Breast epithelium (tissue), 4 donors: Measurements from ENCODE around the gene C2CD3. TPM values are rescaled to one million over a fixed set of nuclear protein-coding genes. Genes with fewer than 3 reads are reported as not detected.

ENCODE experiments used
- DNase-seq, 2 donors: peaks; one replicate each; pipeline ENCODE4 v3.0.0-alpha.2; 2019; ENCODE audit warnings: low spot score in 2 of 2
- H3K27ac ChIP-seq, 2 donors: fragments of 200-600 bp; sonication (generic) in 1 of 2; one replicate each; pipeline ENCODE4 v1.5.1; 2016 to 2019; ENCODE audit warnings: mild to moderate bottlenecking in 1 of 2
- H3K27me3 ChIP-seq, 2 donors: fragments of 200-600 bp; sonication (generic) in 1 of 2; one replicate each; pipeline versions ENCODE4 v1.5.1 to v1.6.0; 2017 to 2019; ENCODE audit warnings: control low read depth in 1 of 2, mild to moderate bottlenecking in 1 of 2
- H3K36me3 ChIP-seq: fragments of 200-600 bp; one replicate; pipeline ENCODE4 v1.5.1; 2019
- H3K4me1 ChIP-seq, 2 donors: fragments of 200-600 bp; sonication (generic); one replicate each; pipeline ENCODE4 v1.5.1; 2016 to 2019; ENCODE audit warnings: control low read depth in 1 of 2
- H3K4me3 ChIP-seq, 3 donors: fragments of 200-600 bp; sonication (generic); 1 replicate in 2 of 3; 2 replicates in 1 of 3; pipeline ENCODE4 v1.5.1; 2016 to 2019; ENCODE audit warnings: mild to moderate bottlenecking in 3 of 3, moderate library complexity in 2 of 3
- H3K9me3 ChIP-seq, 2 donors: fragments of 200-600 bp; sonication (generic) in 1 of 2; one replicate each; pipeline ENCODE4 v1.5.1; 2016 to 2019; ENCODE audit warnings: control low read depth in 1 of 2
- CTCF ChIP-seq, 3 donors: fragments of 450-650 bp; IDR thresholded peaks; one replicate each; pipeline ENCODE4 v1.5.1; 2016 to 2017; ENCODE audit warnings: antibody characterized with exemption in 3 of 3, mild to moderate bottlenecking in 3 of 3, moderate library complexity in 3 of 3
- POLR2A ChIP-seq: fragments of 450-650 bp; IDR thresholded peaks from one replicate; pipeline ENCODE4 v1.6.1; 2016; ENCODE audit warnings: antibody characterized with exemption, mild to moderate bottlenecking, moderate library complexity
- POLR2AphosphoS5 ChIP-seq, 3 donors: sonication (generic); formaldehyde crosslinking; IDR thresholded peaks; one replicate each; pipeline ENCODE4 v1.6.1; 2017; ENCODE audit warnings: antibody characterized with exemption in 3 of 3
- intact Hi-C: fragments of 100-400 bp; cut with DNase I; formaldehyde crosslinking; loops from one replicate; pipeline ENCODE4 v1.15.1; 2023; ENCODE audit warnings: low total_unique reads
- total RNA-seq, 3 donors: library from RNA; depleted of rRNA; stranded (reverse); fragments of >200 nt; gene quantifications; one replicate each; pipeline ENCODE4 v1.1.0, GENCODE V29; 2016

The C2CD3 gene
- total RNA-seq, 3 donors from 2014 or later: 17.4 to 44.5 (median 37.4) TPM

- Histone ChIP-seq H3K36me3 (no peaks in the 10 kb centered on the region), H3K9me3 (no peaks in the 10 kb centered on the region), H3K4me3 (no peak overlapping the region), H3K4me1 (no peaks in the 10 kb centered on the region), H3K27me3 (no peaks in the 10 kb centered on the region), H3K27ac (no peak overlapping the region)
- no peak for TF ChIP-seq CTCF (IDR thresholded peaks at IDR 0.05)
- no peak for TF ChIP-seq POLR2AphosphoS5 (IDR thresholded peaks at IDR 0.05)
- TF ChIP-seq POLR2A: no peak
- intact Hi-C loops: no loop called here
- no peak for DNase-seq
These were observed 173.6 kb downstream of the C2CD3 start for GRCh38 chr11:73997120-73997770.

GRCh38 chr11:73996161-73996747, 174.5 kb downstream of the C2CD3 start:
- no peak overlapping the region for H3K27ac ChIP-seq
- no peaks in the 10 kb centered on the region for H3K4me1 ChIP-seq
- no peaks in the 10 kb centered on the region for H3K36me3 ChIP-seq
- H3K27me3 ChIP-seq: no peaks in the 10 kb centered on the region
- DNase-seq: no peak
- TF ChIP-seq POLR2A: no peak
- TF ChIP-seq POLR2AphosphoS5 (IDR thresholded peaks at IDR 0.05): no peak
- no peak for TF ChIP-seq CTCF (IDR thresholded peaks at IDR 0.05)
- H3K9me3 ChIP-seq: no peaks in the 10 kb centered on the region
- intact Hi-C loops: no loop called here
- no peak overlapping the region for H3K4me3 ChIP-seq

GRCh38 chr11:73995731-73996130, 175.1 kb downstream of the C2CD3 start:
- no peak for DNase-seq
- TF ChIP-seq POLR2AphosphoS5 (IDR thresholded peaks at IDR 0.05) (no peak), CTCF (IDR thresholded peaks at IDR 0.05) (no peak)
- intact Hi-C loops: no loop called here
- Histone ChIP-seq H3K27me3 (no peaks in the 10 kb centered on the region), H3K4me3 (no peak overlapping the region), H3K36me3 (no peaks in the 10 kb centered on the region), H3K27ac (no peak overlapping the region), H3K9me3 (no peaks in the 10 kb centered on the region), H3K4me1 (no peaks in the 10 kb centered on the region)

GRCh38 chr11:73995247-73995646, 175.6 kb downstream of the C2CD3 start:
- H3K4me1 ChIP-seq: no peaks in the 10 kb centered on the region
- no peaks in the 10 kb centered on the region for H3K9me3 ChIP-seq
- DNase-seq: no peak
- H3K27ac ChIP-seq: no peak overlapping the region
- no peak for TF ChIP-seq POLR2A
- TF ChIP-seq POLR2AphosphoS5 (IDR thresholded peaks at IDR 0.05): no peak
- TF ChIP-seq CTCF (IDR thresholded peaks at IDR 0.05): no peak
- H3K36me3 ChIP-seq: no peaks in the 10 kb centered on the region
- intact Hi-C loops: no loop called here
- no peaks in the 10 kb centered on the region for H3K27me3 ChIP-seq
- H3K4me3 ChIP-seq: no peak overlapping the region

GRCh38 chr11:73991471-73992006, 179.3 kb downstream of the C2CD3 start:
- no peaks in the 10 kb centered on the region for H3K9me3 ChIP-seq
- H3K27me3 ChIP-seq: no peaks in the 10 kb centered on the region
- no peaks in the 10 kb centered on the region for H3K36me3 ChIP-seq
- H3K4me1 ChIP-seq: no peaks in the 10 kb centered on the region
- intact Hi-C loops: no loop called here
- no peak for DNase-seq
- TF ChIP-seq POLR2AphosphoS5 (IDR thresholded peaks at IDR 0.05) (no peak), POLR2A (no peak), CTCF (IDR thresholded peaks at IDR 0.05) (no peak)
- no peak overlapping the region for H3K27ac ChIP-seq
- H3K4me3 ChIP-seq: no peak overlapping the region
